Inflammatory macrophage treated with lipopolysaccharide for 1 hour (primary cell): ENCODE data around the gene SSH2.

Experiments used
- DNase-seq, 2 donors: peaks; one replicate each; pipeline ENCODE4 v3.0.0-alpha.2; 2020 to 2022

Gene SSH2

GRCh38 chr17:29585080-29585751, 344.8 kb downstream of the SSH2 start:
- no peak for DNase-seq

GRCh38 chr17:29584452-29585079, 345.5 kb downstream of the SSH2 start:
- no peak for DNase-seq

DNA sequence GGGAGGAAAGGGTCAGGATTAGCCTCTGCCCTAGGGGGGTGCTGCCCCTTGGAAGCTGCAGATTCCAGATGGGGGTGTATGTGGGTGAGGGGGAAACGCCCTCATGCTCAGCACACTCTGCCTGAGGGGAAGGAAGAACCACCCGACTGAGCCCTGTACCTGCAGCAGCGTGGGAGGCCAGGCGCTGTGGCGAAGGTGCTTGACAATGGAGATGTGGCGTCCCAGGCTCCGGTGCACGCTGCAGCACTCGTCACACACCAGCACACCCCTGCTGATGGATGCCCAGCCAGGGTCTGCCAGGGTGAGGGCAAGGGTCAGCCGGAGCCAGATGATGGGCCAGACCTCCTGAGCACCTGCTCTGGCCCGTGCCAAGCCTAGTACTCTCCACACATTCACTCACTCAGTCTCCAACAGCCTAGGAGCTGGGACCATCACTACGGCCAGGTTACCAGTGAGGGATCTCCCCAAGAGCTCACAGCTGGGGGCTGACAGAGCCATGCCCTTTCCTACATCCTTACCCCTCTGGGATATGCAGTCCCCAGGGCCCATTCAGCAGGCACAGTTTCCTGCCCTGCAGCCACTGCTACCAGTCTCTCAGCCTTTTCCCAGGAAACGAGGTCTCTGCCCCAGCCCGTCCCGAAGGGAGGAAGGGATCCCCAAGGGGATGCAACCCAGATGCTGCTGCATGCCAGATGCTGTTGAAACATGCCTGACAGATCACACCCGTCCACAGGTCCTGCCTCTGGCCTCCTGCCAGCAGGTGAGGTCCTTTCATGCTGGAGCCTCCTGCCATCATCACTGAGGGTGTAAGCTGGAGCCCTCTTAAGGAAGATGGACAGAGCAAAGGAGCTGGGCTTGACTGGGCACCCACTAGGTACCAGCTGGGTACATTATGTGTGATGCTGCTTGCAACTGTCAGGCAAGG, 346.4 kb downstream of the SSH2 start:
- no peak for DNase-seq

GRCh38 chr17:29582772-29583171, 347.3 kb downstream of the SSH2 start:
- DNase-seq = no peak

DNA sequence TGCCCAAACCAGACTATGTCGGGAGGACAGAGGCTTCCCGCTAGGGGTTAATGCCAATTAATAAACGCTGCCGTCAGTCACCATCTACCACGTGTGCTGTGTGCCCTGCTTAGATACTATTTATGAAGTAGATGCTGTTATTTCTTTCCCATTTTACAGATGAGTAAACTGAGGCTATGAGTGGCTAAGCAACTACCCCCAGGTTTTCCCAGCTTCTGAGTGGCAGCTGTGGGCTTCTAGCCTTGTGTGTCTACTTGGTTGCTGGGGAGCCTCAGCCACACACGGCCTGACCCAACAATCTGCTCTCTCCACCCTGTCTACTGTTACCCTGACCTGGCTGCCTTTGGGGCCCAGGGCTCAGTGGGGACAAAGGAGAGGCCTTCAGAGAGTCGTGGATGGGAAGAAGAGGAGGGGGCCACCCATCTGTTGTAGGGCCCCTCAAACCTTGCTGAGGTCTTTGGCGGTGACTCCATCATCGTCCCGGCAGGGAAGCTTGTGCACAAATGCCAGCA, 347.7 kb downstream of the SSH2 start:
- no peak for DNase-seq

DNA sequence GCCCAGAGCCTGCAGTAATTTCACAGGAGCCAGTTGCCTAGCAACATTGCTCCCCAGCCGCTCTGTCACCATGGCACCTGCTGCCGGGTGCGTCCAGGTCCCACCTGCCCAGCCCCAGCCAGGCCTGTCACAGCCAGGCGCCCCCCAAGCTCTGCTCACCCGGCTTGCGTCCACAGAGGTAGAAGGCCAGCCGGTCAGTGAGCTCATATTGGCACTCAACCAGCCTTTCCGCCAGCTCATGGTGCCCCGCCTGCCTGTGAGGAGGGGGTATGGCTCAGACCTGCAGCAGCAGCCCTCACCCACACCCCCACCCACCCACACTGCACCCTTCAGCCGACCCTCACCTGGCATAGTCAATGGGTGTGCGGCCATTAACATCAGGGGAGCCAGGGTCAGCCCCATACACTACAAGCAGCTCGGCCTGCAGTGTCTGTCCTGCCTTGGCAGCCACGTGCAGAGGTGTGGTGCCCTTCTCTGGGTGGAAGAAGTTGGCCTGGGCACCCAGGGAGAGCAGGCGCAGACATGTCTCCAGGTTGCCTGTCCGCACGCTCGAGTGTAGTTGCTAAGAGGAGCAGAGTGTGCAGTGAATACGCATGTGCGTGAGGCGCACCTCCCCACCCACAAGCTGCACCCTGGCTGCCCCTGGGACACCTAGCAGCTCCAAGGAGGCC, 348.3 kb downstream of the SSH2 start:
- no peak for DNase-seq

DNA sequence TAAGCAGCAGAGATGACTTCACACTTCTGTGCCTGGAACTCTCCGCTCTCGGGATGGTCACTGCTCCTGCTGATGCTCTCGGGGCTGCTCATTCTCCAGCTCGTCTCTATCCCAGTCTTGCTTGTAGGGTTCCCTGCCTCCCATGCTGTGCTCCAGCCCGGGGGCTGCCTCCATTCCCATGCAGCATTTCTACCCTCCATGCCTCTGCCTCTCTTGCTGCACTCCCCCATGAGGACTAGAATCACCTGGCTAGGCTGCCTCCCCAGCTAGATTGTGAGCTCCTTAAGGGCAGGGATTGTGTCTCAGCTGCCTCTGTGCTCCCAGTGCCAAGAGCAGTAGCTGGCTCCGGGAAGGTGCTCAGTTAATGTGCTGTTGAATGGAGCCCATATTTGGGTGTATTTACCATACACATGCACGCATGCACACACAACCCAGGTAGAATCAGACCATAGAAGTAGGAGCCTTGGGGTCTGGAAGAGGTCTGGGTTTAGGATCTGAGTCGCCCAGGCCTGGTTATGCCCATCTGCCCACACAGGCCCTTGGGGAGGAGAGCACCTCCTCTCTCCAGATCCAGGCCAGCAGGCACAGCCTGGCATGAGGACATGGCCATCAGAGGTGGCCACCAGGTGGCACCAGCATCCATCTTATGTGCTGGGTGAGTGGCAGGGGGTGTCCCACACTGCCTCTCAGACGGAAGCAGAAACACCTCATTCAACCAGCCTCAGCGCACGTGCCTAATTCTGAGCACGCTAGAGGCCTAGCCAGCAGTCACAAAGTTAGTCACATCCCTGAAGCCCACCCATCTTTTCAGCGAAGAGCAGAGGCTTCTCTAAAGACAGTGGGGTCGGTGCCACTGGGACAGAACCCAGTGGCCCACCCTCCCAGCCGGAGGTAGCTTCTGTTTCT, 349.9 kb downstream of the SSH2 start:
- DNase-seq = peak; percentile 71 to 94

DNA sequence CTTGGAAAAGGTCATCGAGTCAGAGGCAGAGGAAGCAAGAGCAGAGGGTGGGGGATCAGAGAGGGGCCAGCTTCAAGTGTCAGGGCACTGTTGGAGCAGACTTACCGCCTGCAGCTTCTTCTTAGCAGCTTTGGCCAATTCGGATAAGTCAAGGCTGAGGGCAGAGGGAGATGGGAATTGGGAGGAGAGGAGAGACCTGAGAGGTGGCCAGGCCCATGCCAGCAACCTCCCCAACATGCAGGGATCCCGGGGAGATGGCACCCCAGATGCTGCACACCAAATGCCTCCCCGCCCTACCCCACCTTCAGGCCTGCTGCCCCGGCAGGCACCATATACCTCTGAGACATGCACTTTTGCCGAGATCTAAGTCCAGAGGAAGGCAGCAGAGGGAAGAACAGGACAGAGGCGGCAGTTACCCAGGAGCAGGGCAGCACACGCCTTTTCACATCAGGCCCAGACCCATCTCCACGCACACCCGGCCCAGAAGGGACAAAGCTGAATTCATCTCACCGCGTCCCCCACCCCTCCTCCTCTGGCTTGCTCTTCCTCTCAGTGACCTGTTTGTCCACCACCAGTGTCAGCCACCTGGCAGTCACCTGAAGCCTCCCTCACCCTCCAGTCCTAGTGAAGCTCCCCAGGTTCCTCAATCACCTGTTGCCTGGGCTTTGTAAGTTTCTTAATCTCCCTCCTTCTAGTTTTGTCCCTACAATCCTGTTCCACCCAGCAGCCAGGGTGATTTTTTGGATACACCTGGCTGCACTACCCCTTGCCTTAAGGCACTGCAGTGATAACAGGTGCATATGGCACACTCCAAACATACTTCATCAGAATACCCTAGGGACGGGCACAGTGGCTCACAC, 351.2 kb downstream of the SSH2 start:
- DNase-seq = no peak

GRCh38 chr17:29577385-29578211, 352.4 kb downstream of the SSH2 start:
- DNase-seq = no peak

GRCh38 chr17:29577001-29577370, 353.0 kb downstream of the SSH2 start:
- DNase-seq = no peak

- DNase-seq = no peak
Observed at GRCh38 chr17:29576214-29577000, 353.6 kb downstream of the SSH2 start.
